Hepatic stellate cell (primary cell): ENCODE data around the gene IL1R1.

Source experiments
- DNase-seq: peaks from one replicate; pipeline ENCODE4 v3.0.0; 2011; ENCODE audit warnings: low spot score

IL1R1 gene

GRCh38 chr2:102176172-102176571 lies 33.6 kb downstream of the IL1R1 start:
- no peak for DNase-seq

DNA sequence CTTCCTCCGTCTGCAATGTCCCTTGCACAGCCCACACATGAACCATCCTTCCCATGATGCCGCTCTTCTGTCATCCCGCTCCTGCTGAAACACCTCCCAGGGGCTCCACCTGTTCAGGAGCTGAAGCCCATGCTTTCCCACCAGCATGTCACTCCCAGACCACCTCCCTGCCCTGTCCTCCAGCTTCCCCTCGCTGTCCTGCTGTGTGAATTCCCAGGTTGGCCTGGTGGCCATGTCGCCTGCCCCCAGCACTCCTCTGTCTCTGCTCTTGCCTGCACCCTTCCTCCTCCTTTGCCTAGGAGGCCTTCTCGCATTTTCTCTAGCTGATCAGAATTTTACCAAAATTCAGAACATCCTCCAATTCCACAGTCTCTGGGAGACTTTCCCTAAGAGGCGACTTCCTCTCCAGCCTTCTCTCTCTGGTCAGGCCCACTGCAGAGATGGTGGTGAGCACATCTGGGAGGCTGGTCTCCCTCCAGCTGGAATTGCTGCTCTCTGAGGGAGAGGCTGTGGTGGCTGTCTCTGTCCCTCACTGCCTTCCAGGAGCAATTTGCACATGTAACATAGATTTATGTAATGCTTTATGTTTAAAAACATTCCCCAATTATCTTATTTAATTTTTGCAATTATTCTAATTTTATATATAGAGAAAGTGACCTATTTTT lies 35.4 kb downstream of the IL1R1 start:
- DNase-seq, result no peak

DNA sequence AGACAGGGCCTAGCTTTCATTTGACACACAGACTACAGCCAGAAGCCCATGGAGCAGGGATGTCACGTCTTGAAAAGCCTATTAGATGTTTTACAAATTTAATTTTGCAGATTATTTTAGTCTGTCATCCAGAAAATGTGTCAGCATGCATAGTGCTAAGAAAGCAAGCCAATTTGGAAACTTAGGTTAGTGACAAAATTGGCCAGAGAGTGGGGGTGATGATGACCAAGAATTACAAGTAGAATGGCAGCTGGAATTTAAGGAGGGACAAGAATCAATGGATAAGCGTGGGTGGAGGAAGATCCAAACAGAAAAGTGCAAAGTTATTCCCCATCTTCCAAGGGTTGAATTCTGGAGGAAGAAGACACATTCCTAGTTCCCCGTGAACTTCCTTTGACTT lies 36.5 kb downstream of the IL1R1 start:
- DNase-seq, result no peak

DNA sequence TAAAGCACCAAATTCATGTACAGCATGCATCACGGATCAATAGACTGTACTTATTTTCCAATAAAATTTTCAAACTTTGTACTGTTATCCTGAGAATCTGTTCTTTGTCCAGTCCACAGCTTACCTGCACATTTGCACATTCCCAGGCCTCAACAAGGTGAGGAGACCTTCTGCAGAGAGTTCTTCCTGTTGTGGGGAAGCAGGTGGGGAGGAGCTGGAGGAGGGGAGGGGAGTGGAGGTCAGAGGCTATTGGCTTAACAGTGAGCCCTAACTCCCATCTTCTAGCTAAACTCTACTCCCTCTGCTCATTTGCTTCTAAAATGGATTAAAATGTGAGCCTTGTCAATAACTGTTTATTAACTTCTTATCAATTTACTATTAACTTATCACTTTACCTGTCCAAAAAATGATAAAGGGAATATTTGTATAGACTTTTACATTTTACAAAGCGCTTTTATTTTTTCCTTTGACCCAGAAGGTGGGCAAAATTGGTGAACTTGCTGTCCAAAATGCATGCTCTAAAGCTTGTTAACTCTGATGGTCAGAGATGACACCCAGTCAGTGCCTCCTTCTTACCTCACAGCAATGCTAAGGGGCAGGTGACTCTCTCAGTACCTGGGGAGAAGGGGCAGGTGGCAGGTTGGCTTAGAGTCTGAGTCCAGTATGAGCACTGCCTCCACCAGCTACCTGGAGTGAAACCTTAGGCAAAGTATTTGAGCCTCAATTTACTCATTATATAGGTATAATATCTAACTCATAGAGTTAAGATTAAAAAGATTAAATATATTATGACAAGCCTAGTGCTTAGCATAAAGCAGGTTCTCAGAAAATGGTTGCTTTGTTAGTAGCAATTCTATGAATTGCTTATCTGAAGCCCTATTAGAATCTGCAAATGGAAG lies 37.5 kb downstream of the IL1R1 start:
- DNase-seq, result no peak

DNA sequence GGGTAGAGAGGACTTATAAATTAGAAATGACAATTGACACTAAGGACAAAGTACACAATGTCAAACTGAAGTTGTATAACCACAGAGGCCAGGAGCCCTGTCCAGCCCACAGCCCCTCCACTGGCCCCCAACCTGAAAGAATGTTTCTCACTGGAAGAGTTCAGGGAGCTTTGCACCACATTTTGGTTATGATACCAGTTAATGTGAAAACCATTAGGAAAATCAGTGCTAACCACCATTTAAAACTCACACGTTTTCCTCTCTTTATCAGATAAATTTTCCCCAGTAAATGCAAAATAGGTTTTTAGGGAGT lies 38.1 kb downstream of the IL1R1 start:
- no peak for DNase-seq

GRCh38 chr2:102181376-102181775 lies 38.8 kb downstream of the IL1R1 start:
- no peak for DNase-seq

DNA sequence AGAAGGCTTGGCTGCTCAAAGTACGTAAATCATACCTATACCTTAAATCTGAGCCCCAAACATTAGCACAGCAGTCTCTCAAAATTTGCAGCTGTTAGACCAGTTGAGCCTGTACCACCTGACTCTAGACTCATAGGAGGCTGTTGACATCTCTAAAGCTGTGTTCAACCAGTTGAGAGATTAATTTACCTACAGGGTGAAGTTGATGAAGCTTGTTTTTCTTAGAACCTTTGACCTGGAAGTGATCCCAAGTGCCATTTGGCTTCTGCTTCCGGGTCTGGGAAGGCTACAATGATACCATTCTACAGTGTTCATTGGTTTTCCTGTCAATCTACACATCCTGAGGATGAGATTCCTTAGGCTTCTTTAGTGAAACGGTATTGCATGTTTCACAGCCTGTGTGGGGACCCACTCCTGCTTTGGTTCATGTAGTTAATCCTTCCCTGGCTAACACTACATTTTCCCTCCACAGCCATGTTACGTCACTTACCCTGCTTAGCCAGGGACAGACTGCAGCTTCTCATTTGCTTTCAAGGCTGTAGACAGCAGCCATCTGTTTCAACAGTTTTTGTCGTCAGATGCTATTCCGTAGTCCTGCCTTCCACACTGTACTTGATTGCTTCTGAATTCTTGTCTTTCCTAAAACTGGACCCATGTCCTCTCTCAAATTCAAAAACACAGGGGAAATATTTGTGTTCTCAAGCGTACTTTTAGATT lies 39.5 kb downstream of the IL1R1 start:
- DNase-seq, result no peak

DNA sequence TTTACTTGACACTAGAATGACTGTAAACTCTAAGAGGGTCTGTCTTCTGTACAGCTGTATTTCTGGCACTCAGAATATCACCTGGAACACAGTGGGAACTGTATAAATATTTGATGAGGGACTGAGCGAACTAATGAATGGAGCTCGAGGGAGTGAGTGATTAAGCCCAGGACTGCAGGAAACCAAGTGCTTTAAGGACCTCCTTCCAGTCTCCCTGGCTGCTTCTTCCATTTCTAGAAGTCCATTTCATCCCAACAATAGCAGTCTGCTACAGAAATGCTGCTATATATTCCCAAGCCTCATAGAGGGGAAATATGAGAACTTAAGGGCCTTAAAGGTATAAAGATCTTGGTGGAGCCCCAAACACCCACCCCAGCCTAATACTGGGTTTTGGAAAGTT lies 41.5 kb downstream of the IL1R1 start:
- no peak for DNase-seq

GRCh38 chr2:102184568-102184967 lies 42.0 kb downstream of the IL1R1 start:
- no peak for DNase-seq

- DNase-seq, result peak; percentile 24
Observed at GRCh38 chr2:102185347-102185746, 42.8 kb downstream of the IL1R1 start.

- no peak for DNase-seq
Observed at GRCh38 chr2:102186791-102187495, 44.4 kb downstream of the IL1R1 start, which contains the start of gene IL1RL2. TSS of gene IL1RL2 (plus strand) at chr2:102187023. CDS start at chr2:102187868, 845 bp downstream.

DNA sequence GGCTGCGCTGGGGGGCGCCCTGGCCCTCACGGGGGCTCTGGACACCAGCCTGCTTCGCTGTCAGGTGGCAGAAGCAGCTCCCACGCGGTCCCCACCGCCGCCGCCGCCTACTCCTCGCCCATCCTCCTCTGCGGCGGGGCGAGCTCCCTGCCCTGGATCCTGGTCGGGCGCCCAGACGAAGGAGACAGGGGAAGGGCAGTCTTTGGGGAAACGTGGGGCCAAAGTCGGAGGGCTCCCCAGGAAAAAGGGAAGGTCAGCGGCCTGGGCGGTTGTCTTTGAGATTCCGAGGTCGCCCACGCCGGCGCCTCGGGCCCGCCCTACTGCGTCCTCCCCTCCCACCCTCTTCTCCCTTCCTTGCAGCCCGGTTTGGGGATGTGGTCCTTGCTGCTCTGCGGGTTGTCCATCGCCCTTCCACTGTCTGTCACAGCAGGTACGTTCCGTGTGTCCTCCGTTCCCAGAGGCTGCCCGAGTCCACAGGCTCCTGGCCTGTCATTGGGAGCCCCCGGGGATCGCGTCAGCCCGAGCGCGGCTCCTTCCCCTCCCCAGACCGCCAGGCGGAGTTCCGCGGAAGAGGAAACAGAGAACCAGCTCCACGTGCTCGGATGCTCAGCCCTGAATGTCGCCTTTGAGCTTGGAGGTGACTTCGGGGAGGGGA lies 45.1 kb downstream of the IL1R1 start:
- DNase-seq, result peak; percentile 58

- DNase-seq, result no peak
Observed at GRCh38 chr2:102190430-102191107, 48.0 kb downstream of the IL1R1 start.

- no peak for DNase-seq
Observed at GRCh38 chr2:102191501-102191900, 49.0 kb downstream of the IL1R1 start.

DNA sequence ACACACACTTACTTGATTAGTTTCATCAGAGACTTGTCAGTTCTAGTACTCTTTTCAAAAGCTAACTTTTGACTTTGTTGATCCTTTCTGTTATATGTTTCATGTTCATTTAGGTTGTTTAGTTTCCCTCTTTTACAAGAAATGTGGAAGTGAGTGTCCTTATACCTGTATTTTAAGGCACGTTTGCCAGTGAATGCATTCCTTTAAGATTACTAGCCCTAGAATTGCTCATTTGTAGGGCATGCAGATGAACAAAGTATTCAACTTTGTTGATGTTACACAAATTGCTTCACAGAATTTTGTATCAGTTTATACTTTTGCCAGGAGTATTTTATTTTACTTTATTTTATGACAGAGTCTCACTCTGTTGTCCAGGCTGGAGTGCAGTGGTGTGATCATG lies 50.5 kb downstream of the IL1R1 start:
- DNase-seq, result no peak

GRCh38 chr2:102194609-102195268 lies 52.2 kb downstream of the IL1R1 start:
- DNase-seq, result no peak

DNA sequence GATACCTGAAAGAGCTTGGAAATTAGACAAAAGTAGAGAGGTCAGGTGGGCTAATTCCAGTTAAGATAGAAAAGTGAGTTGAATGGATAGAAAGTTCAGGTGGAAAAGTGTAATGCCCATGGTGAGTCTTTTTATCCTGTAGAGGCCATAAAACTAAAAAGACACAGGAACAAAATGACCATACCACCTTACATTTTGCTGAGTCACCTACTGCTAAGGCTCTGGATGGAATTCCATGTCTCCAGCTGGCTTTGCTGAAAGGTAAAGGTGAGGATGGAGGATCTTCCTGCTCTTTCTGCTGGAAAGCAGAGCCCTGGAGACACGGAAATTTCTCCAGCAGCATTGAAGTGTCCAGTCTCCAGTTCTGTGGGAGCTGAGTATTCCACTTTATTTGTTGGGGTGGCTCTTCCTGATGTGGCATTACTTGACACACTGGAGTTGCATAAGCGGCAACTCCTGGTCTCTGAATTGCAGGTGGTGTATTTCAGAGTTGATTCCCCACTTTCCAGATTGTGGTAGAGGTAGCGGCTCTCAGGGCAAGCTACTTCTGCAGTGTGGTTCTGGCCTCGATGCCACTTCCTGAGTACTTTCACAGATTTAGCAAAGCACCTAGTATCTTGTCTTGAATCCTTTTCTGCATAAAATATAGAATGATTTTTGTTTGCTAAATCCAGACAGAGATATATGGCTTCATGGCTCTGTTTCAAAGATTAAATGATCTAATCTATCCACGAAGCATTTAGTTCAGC lies 55.0 kb downstream of the IL1R1 start:
- no peak for DNase-seq

- no peak for DNase-seq
Observed at GRCh38 chr2:102200539-102200938, 58.0 kb downstream of the IL1R1 start.

- DNase-seq, result no peak
Observed at GRCh38 chr2:102204638-102205037, 62.1 kb downstream of the IL1R1 start.
